Measurements from ENCODE around the gene SIDT2. TPM values are rescaled to one million over a fixed set of nuclear protein-coding genes. Genes with fewer than 3 reads are reported as not detected.

Gene SIDT2
- total RNA-seq, 1 experiment from 2014 or later, result 37.0 TPM

GRCh38 chr11:117221775-117222517, 43.4 kb downstream of the SIDT2 start:
- no peak overlapping the region for H2AFZ ChIP-seq (ENCODE audit: low read depth, low read length, poor library complexity, severe bottlenecking)
- ChIA-PET RAD21 (ENCODE audit: low non-redundant PET in 1 of 2, low total read pairs in 2 of 2, uncharacterized antibody in 2 of 2, unreplicated experiment in 2 of 2) (no interaction called here), CTCF (interaction anchor here (1.1 to 2.6 kb wide), 8 partner anchors 10 to 493 kb away, joined by 3 to 13 read pairs (median 4); partner anchors contain the start of genes PCSK7, RNF214, SIDT2 and TAGLN), POLR2A (interaction anchor here (0.6 to 1.9 kb wide), 4 partner anchors 9 to 106 kb away, joined by 3 to 6 read pairs (median 4); partner anchors contain the start of genes CEP164, PAFAH1B2, PCSK7 and SIDT2)
- H3K36me3 ChIP-seq (ENCODE audit: control insufficient read depth in 1 of 2, insufficient read depth in 2 of 2, low read length in 2 of 2), result peaks cover 14 to 18% of the 10 kb centered on the region in 2 experiments; a peak in 3 of 4 replicates
- DNase-seq (ENCODE audit: low read depth, low spot score), result no peak
- H4K20me1 ChIP-seq (ENCODE audit: insufficient read depth), result no peaks in the 10 kb centered on the region
- no peaks in the 10 kb centered on the region for H3K9me3 ChIP-seq (ENCODE audit: control insufficient read depth in 1 of 2, insufficient read depth in 1 of 2, low read depth in 1 of 2, low read length in 2 of 2)
- H3K9ac ChIP-seq (ENCODE audit: low read length), result peak overlapping the region; percentile 9; the same call in 1 of the 2 replicates
- ATAC-seq, result peak; percentile 79
- H3K4me1 ChIP-seq (ENCODE audit: control insufficient read depth in 1 of 2, insufficient read depth in 2 of 2, low read length in 2 of 2), result peaks cover 10 to 20% of the 10 kb centered on the region in 2 experiments
- TF ChIP-seq, protein P1, sequence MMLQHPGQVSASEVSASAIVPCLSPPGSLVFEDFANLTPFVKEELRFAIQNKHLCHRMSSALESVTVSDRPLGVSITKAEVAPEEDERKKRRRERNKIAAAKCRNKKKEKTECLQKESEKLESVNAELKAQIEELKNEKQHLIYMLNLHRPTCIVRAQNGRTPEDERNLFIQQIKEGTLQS (IDR thresholded peaks at IDR 0.05), result no peak
- TF ChIP-seq RAD21 (IDR thresholded peaks at IDR 0.05; ENCODE audit: low read depth) (peak; percentile 53), EZH2 (IDR thresholded peaks at IDR 0.05) (no peak), CTCF (IDR thresholded peaks at IDR 0.05 in 2 of 3, conservative IDR thresholded peaks at IDR 0.05 in 1 of 3; ENCODE audit: borderline replicate concordance in 1 of 3, insufficient read depth in 1 of 3, low read depth in 2 of 3, low read length in 2 of 3) (peak in 1 of 3 experiments; percentile 52; a peak in 1 of 6 replicates), POLR2AphosphoS5 (IDR thresholded peaks at IDR 0.05; ENCODE audit: low read depth, low read length) (peak; percentile 43; the same call in 1 of the 2 replicates), SP1 (IDR thresholded peaks at IDR 0.05; ENCODE audit: low read depth) (0 out of 2 replicates have a peak, but pooled peaks have one; percentile 3), FOSL1 (IDR thresholded peaks at IDR 0.05; ENCODE audit: low read depth) (no peak)
- peak overlapping the region; percentile 52 for H3K27ac ChIP-seq (ENCODE audit: low read depth, low read length)
- H3K4me2 ChIP-seq (ENCODE audit: low read length), result peak overlapping the region; percentile 59
- intact Hi-C loops (cut with micrococcal nuclease), result no loop called here
- H3K27me3 ChIP-seq (ENCODE audit: insufficient read depth, low read length), result no peaks in the 10 kb centered on the region
- no TSS peak for BruUV-seq (replicated peaks)
- H3K79me2 ChIP-seq (ENCODE audit: insufficient read depth, low read length), result no peaks in the 10 kb centered on the region
- peak overlapping the region in 1 of 2 experiments; percentile 19; a peak in 1 of 4 replicates for H3K4me3 ChIP-seq (replicated peaks in 1 of 2; ENCODE audit: low read depth in 1 of 2, low read length in 2 of 2)
- no peaks in the 10 kb centered on the region for H3K9me2 ChIP-seq (ENCODE audit: insufficient read depth)
